AG10803 (cell line): ENCODE results near the gene CSTF1.

ENCODE experiments used
- DNase-seq: peaks from one replicate; pipeline ENCODE4 v3.0.0; 2010; ENCODE audit warnings: low read depth
- H3K4me3 ChIP-seq: 2 replicates; pipeline ENCODE4 v1.5.1; 2011; ENCODE audit warnings: mild to moderate bottlenecking, low read length, control low read depth
- CTCF ChIP-seq: conservative IDR thresholded peaks from 2 replicates; pipeline ENCODE4 v1.5.1; 2011; ENCODE audit warnings: mild to moderate bottlenecking, low read length, control low read depth, inconsistent platforms

Gene CSTF1

GRCh38 chr20:56422076-56422823 lies 29.8 kb downstream of the CSTF1 start:
- no peak overlapping the region for H3K4me3 ChIP-seq

GRCh38 chr20:56422824-56423189 lies 30.4 kb downstream of the CSTF1 start:
- no peak overlapping the region for H3K4me3 ChIP-seq
- no peak for DNase-seq
- TF ChIP-seq CTCF, result no peak

More at GRCh38 chr20:56422076-56422823, 29.8 kb downstream of the CSTF1 start:
- TF ChIP-seq CTCF, result peak; percentile 12; the same call in 1 of the 2 replicates
- peak; percentile 58 for DNase-seq

- no peak for DNase-seq
- no peak for TF ChIP-seq CTCF
Measured at GRCh38 chr20:56423211-56423610, 30.8 kb downstream of the CSTF1 start.

GRCh38 chr20:56423886-56424285 lies 31.4 kb downstream of the CSTF1 start:
- TF ChIP-seq CTCF, result no peak
- peak; percentile 30 for DNase-seq
- no peak overlapping the region for H3K4me3 ChIP-seq

More at GRCh38 chr20:56423211-56423610, 30.8 kb downstream of the CSTF1 start:
- H3K4me3 ChIP-seq, result no peak overlapping the region

DNA sequence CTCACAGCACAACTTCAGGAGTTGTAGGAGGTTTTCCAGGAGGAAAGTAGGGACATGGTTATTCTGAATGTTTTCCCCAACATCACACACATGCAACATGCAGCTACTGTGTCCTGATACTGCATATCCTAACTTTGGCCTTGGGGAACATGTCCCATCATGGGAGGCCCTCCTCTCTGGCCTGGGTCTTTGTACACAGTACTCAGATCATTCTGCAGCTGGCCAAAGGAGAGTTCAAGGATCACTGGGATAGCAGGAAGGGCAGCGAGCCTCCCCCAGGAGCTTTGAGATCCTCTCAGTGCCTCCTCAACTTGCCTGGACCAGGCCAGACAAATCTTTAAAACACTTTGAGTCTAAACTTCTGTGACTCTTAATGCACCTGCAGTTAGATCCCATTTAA lies 32.5 kb downstream of the CSTF1 start:
- no peak overlapping the region for H3K4me3 ChIP-seq
- DNase-seq, result no peak
- no peak for TF ChIP-seq CTCF

GRCh38 chr20:56426026-56426425 lies 33.6 kb downstream of the CSTF1 start:
- DNase-seq, result no peak
- no peak overlapping the region for H3K4me3 ChIP-seq
- TF ChIP-seq CTCF, result no peak

DNA sequence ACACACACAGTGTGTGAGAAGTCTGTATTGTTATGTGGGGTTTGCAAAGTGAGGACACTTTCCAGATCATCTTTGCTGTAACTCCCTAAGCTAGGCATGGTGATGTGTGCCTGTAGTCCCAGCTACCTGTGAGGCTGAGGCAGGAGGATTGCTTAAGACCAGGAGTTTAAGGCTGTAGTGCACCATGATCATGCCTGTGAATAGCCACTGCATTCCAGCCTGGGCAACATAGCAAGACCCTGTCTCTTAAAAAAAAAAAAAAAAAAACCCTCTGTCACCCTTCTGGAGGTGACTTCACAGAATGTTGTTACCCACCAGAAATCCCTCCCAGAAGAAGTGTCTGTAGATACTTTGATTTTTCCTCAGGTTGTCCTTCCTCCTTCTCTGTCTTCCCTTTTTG lies 34.5 kb downstream of the CSTF1 start:
- DNase-seq, result no peak
- no peak overlapping the region for H3K4me3 ChIP-seq
- no peak for TF ChIP-seq CTCF
